G401 (cell line): ENCODE measurements around the gene TXN. TPM values are rescaled to one million over a fixed set of nuclear protein-coding genes. Genes with fewer than 3 reads are reported as not detected.
"Not testable (repeated sequence)": the region's sequence is repeated elsewhere in the genome, so short reads cannot be mapped to it uniquely, and the experiment has no call there.

Source experiments
- DNase-seq: peaks from one replicate; pipeline ENCODE4 v3.0.0-alpha.2; 2015; ENCODE audit warnings: low spot score
- in situ Hi-C: cut with HindIII; loops from 2 replicates; pipeline ENCODE4 v1.10.0; 2016; ENCODE audit warnings: low sequenced_read_pairs, mixed read lengths
- total RNA-seq: library from RNA; depleted of rRNA; stranded (reverse); fragments of >200 nt; shearing (Covaris generic); gene quantifications from 2 replicates; pipeline ENCODE4 v1.2.3, GENCODE V29; 2014; rRNA removed

The TXN gene
- total RNA-seq, 1 experiment from 2014 or later: 323 TPM

GRCh38 chr9:110217656-110218099 lies 38.6 kb downstream of the TXN start:
- in situ Hi-C loops: no loop called here
- peak; percentile 39 for DNase-seq

- in situ Hi-C loops: no loop called here
- no peak for DNase-seq
Observed at GRCh38 chr9:110214586-110215355, 41.5 kb downstream of the TXN start.

- DNase-seq: no peak
- in situ Hi-C loops: no loop called here
Observed at GRCh38 chr9:110214090-110214489, 42.2 kb downstream of the TXN start.

GRCh38 chr9:110213413-110214044 lies 42.8 kb downstream of the TXN start:
- no peak for DNase-seq
- in situ Hi-C loops: no loop called here

- in situ Hi-C loops: no loop called here
- no peak for DNase-seq
Observed at GRCh38 chr9:110208031-110208430, 48.3 kb downstream of the TXN start, which contains the start of gene C9orf152. C9orf152 (minus strand) TSS chr9:110208159; CDS start chr9:110207579, 580 bp downstream.

GRCh38 chr9:110207071-110207641 lies 49.2 kb downstream of the TXN start:
- in situ Hi-C loops: no loop called here
- no peak for DNase-seq

- in situ Hi-C loops: no loop called here
- no peak for DNase-seq
Observed at GRCh38 chr9:110206389-110206788, 49.9 kb downstream of the TXN start.

GRCh38 chr9:110205612-110206011 lies 50.7 kb downstream of the TXN start:
- DNase-seq, in situ Hi-C loops: not testable (repeated sequence)

GRCh38 chr9:110202232-110202631 lies 54.1 kb downstream of the TXN start:
- in situ Hi-C loops: no loop called here
- no peak for DNase-seq

- DNase-seq: no peak
- in situ Hi-C loops: no loop called here
Observed at GRCh38 chr9:110199643-110200042, 56.7 kb downstream of the TXN start.

- no peak for DNase-seq
- in situ Hi-C loops: no loop called here
Observed at GRCh38 chr9:110198357-110198756, 58.0 kb downstream of the TXN start.

GRCh38 chr9:110197330-110198187 lies 58.7 kb downstream of the TXN start:
- no peak for DNase-seq
- in situ Hi-C loops: no loop called here

GRCh38 chr9:110196084-110196499 lies 60.2 kb downstream of the TXN start:
- in situ Hi-C loops, DNase-seq: not testable (repeated sequence)

Other genes starting within 250 kb of the TXN start
- not detected in 2 replicates for gene C9orf152, start 48.3 kb downstream of the TXN start, total RNA-seq
- gene TXNDC8, start 81.4 kb upstream of the TXN start, total RNA-seq: not detected in 2 replicates